Measurements from ENCODE around the gene USP4.
A peak's percentile ranks its signal among the peaks of the same experiment; 100 is the strongest.

Gene USP4

GRCh38 chr3:49295489-49296058 is 44.3 kb downstream of the USP4 start:
- DNase-seq = no peak

GRCh38 chr3:49294343-49294742 is 45.5 kb downstream of the USP4 start:
- no peak for DNase-seq

GRCh38 chr3:49283997-49284396 is 55.9 kb downstream of the USP4 start:
- no peak for DNase-seq

GRCh38 chr3:49279376-49279775 is 60.5 kb downstream of the USP4 start:
- DNase-seq = no peak

DNA sequence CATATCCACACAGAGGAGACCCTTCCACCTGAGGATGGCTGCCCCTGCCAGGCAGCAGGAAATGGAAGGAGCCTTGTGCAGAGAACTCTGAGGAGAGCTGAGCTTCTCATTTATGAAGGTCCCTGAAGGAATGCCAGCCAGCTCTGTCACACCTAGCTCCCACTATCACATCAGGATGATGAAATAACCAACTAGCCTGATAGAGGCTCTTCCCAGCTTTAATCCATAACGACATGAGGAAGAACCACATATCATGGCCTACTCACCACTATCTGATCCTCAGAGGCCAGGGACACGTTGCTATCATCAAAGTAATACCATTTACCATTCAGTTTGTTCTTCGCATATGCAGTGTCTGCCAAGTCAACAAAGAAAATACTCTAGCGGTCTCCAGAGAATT is 61.3 kb downstream of the USP4 start:
- DNase-seq = no peak

- no peak for DNase-seq
These were observed 62.5 kb downstream of the USP4 start for GRCh38 chr3:49277383-49277775.

DNA sequence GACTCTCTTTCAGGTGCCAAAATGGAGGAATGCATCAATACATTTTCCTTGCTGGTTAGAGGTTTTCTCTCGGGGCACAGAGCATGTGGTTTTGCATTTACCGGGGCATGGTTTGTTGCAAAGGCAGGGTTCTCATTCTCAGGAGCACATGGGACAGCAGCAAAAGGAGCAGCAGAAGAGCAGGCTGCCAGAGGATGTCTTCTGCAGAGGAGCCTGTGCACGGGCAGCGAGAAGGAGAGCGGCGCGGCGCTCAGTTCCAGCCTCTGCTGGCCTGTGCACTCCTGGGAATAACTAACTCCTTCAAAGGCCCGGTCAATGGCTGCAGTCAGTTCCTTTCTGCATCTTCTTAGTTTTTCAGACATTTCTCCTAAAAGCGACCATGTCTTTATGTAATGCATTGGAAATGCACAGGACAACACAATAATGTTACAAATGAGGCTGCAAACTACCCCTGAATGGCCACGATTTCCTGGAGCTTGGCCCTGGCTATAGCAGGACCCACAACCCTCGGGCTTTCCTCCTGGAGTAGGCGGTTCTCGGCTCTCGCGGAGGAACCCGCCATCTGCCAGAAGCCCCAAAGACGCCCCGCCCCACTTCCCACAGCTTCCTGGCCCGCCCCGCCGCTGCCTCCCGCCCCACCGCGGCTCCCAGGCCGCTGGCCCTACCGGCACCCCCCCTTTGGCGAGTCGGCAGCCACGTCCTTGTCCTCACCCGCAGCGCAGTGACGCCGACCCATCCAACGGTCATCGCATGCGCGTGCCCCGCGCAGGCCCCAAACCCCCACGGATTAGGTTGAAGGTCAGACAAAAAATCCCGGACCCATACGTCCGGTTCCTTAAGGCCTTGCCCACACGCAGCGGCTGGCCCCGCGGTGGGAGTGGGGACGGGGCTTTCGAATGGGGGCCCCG is 63.1 kb downstream of the USP4 start, which contains the start of gene C3orf62:
C3orf62 (minus strand) TSS at position 758 of the 908 bp plus-strand sequence; CDS start at position 398, 360 bp downstream.
- DNase-seq = peak; percentile 51

- DNase-seq = no peak
These were observed 65.9 kb downstream of the USP4 start for GRCh38 chr3:49273825-49274532.

- DNase-seq = no peak
These were observed 68.8 kb downstream of the USP4 start for GRCh38 chr3:49271047-49271446.

- DNase-seq = no peak
These were observed 69.7 kb downstream of the USP4 start for GRCh38 chr3:49270156-49270500.

DNA sequence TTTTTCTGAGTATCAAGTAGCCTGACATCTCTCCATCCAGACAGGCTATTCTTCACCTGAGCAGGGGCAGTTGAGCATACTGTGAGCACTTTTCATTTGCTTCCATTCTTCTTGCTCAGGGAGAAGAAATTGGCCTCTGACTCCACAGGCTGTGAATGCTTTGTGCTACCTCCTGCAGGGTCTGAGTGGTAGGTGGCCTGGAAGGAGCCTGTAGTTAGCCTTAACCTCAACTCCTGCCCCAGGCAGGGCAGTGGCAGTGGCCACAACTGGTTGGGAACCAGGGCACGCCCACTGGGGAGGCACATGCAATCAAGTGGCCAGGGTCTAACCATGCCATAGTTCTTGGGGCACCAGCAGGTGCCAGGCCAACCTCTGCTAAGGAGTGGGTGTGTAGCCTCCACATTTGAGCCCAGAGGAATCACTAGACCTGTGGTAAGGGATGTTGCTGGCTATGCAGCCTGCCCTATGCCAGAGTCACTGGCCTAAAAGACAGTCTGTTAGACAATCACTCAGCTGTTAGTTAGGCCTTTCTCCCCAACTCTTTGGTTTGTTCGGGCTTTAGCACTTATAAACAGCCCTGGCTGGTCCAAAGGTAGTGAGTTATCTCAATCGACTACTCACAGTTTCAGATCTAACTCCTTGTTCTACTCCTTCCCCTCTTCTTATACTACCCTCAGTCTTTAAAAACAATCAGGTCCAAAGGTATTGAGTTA is 70.3 kb downstream of the USP4 start:
- no peak for DNase-seq

- DNase-seq = no peak
These were observed 73.3 kb downstream of the USP4 start for GRCh38 chr3:49266410-49267095.

DNA sequence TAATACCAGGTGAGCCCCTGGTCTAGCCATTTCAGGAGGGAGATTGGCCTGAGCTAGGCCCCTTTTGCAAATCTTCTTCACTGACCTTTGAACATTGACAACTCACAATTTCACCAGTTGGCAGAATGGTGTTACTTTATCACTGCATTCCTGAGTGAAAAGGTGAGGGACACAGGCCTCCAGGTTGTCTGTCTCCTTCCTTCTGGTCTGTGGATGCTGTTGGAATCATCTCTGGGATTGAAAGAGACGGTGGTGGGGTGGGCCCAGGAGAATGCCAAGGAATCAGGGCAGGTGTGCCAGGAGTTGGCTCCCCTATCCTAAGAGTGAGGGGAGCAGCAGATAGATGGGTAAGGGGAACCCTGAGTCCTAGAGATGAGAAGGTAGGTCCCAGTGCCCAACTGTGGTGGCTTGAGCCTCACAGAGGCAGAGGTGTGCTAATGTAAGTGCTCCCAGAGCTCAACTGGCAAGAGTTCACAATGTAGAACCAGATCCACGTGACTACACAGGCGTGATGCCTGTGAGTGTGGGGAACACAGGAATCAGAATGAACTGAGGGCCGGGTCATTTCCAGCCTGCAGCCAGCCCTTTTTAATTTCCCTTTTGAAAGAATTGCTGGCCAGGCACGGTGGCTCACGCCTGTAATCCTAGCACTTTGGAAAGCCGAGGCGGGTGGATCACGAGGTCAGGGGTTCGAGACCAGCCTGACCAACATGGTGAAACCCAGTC is 74.0 kb downstream of the USP4 start:
- DNase-seq = no peak

- DNase-seq = no peak
These were observed 76.5 kb downstream of the USP4 start for GRCh38 chr3:49263159-49263889.

DNA sequence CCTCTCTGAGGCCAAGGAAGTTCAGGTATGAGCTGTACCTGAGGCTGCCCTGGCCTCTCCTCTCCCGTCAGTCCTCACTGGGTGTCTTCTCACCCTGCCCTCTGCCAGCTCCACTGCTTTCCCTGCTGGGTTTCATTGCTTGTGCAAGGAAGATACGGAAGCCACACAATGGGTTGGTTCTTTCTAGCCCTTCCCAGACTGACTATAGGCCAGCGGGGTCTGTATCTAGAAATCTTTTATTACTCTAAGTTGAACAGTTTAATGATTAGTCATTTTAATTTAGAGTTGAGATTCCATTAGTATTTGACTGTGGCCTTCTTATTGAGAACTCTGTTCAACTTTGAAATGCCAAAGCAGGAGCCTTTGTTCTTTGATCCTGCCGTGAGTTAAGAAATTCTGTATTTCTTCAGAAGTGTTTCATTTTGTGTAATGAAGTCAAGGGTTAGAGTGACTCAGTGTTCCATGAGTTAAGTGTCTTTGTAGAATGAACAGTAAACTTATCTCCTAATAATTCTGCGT is 79.0 kb downstream of the USP4 start:
- no peak for DNase-seq

DNA sequence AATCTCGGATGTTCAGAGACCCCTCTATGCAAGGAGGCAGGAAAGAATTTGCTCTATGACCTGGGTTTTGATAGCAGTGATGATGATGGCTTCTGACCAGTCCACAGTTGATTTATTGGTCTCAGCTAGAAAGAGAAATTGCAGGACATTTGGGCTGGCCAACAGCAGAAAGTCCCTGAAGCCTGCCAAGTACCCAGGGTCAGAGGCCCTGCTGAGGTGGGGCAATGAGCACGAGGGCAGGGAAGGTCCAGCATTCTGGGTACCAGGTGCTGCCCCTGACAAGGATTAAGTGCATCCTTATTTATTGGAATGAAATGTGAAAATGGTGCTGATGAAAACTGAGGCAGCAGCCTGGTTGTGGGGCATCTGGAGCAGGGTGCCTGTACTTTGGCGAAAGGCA is 82.7 kb downstream of the USP4 start:
- no peak for DNase-seq

DNA sequence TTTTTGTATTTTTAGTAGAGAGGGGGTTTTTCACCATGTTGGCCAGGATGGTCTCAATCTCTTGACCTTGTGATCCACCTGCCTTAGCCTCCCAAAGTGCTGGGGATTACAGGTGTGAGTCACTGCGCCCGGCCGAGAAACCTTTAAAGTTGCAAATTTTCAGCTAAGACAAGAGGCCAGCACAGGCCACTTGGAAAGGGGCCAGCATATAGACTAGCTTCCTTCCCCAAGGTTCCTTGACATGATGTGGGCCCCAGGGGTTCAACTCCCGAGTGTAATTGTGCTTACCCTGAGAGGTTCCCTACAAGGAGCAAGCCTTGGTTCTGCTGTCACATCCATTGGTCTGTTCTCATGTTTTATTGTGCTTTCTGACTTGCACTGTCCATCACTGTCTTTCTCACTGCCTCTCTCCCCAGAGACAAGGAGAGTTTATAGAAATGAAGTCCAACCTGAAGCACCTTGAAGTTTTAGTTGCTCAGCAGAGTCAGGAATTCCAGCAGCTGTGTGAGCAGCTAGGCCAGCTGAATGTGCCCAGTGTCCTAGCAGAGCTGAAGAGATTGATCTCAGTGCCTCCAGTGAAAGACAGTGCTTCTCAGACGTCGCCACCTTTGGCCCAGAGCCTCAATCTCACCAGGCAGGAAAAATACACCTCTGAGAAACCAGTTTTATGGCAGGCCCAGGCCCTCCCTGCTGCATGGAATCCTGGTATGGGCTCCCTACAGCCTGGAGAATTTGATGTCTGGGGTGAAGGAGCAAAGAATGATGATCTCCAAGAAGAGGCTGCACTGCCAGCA is 83.9 kb downstream of the USP4 start:
- no peak for DNase-seq

GRCh38 chr3:49255112-49255511 is 84.7 kb downstream of the USP4 start:
- DNase-seq = no peak

DNA sequence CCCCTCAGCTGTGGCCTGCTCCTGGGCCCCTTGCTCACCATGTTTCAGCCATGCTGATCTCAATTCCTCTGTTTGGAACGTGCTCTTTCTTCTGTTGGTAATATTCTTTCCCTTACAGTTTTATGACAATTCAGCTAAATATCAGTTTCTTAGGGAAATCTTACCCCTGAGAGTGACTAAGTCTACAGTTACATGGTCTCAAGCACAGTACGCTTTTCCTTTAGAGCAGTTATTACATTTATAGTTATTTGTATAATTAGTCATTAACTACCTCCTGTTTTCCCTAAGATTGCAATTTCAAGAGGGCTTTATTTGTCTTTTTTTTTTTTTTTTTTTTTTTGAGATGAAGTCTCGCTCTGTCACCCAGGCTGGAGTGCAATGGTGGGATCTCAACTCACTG is 86.3 kb downstream of the USP4 start:
- no peak for DNase-seq

- DNase-seq = no peak
These were observed 91.0 kb downstream of the USP4 start for GRCh38 chr3:49248840-49249227.

Measured in NCI-H1105 treated with DMSO at 0.1 percent for 48 hours (cell line).